Transverse colon (tissue), 3 donors: Measurements from ENCODE around the gene TTC39A.

Source experiments
- POLR2A ChIP-seq: fragments of 450-650 bp; IDR thresholded peaks from one replicate; pipeline ENCODE4 v1.6.1; 2016; ENCODE audit warnings: antibody characterized with exemption, mild to moderate bottlenecking, moderate library complexity
- TF ChIP-seq, protein P1 (sequence below), 5 experiments: fragments of 200-600 bp in 3 of 5; fragments of 450-650 bp in 2 of 5; sonication (generic) in 3 of 5; IDR thresholded peaks; 1 replicate in 2 of 5; 2 replicates in 3 of 5; pipeline ENCODE4 v1.5.1; 2016 to 2017; ENCODE audit warnings: antibody characterized with exemption in 5 of 5, inconsistent platforms in 3 of 5, mild to moderate bottlenecking in 2 of 5, moderate library complexity in 1 of 5

DNA sequence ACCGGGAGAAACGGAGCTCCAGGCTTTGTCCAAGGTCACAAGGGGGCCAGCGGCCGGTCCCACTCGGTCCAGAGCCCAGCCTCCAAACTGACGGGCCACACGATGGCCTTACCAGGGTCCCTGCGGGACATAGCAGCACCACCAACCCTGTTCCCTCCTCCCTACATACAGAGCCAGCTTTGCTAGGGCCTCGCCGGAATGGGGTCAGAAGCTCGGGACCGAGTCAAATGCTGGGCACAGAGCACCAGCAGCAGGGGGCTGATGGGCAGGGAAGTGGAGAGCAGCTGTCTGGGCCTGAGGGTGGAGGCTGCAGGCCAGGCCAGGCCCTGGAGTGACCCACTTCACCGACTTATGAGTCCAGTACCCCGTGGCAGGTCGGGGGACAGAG is 14.9 kb upstream of the TTC39A start:
- TF ChIP-seq, protein P1, sequence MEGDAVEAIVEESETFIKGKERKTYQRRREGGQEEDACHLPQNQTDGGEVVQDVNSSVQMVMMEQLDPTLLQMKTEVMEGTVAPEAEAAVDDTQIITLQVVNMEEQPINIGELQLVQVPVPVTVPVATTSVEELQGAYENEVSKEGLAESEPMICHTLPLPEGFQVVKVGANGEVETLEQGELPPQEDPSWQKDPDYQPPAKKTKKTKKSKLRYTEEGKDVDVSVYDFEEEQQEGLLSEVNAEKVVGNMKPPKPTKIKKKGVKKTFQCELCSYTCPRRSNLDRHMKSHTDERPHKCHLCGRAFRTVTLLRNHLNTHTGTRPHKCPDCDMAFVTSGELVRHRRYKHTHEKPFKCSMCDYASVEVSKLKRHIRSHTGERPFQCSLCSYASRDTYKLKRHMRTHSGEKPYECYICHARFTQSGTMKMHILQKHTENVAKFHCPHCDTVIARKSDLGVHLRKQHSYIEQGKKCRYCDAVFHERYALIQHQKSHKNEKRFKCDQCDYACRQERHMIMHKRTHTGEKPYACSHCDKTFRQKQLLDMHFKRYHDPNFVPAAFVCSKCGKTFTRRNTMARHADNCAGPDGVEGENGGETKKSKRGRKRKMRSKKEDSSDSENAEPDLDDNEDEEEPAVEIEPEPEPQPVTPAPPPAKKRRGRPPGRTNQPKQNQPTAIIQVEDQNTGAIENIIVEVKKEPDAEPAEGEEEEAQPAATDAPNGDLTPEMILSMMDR (IDR thresholded peaks at IDR 0.05), result no peak
- no peak for TF ChIP-seq POLR2A
